NCI-H748 treated with DMSO at 0.1 percent for 48 hours (cell line): ENCODE results near the gene ROGDI.

Source experiments
- DNase-seq: peaks from one replicate; lab custom pipeline; 2025; lab: John Stamatoyannopoulos, UW

Gene ROGDI

GRCh38 chr16:4766875-4767628 is 35.4 kb downstream of the ROGDI start, which contains the start of gene ZNF500:
Gene ZNF500, minus strand, starts transcription at chr16:4767162. Its CDS starts 1,184 bp downstream, at chr16:4765978.
- peak; percentile 66 for DNase-seq

GRCh38 chr16:4765511-4766474 is 36.6 kb downstream of the ROGDI start:
- DNase-seq: no peak

- no peak for DNase-seq
These were observed 38.6 kb downstream of the ROGDI start for GRCh38 chr16:4763791-4764190.

- DNase-seq: no peak
These were observed 40.2 kb downstream of the ROGDI start for GRCh38 chr16:4762205-4762604.

GRCh38 chr16:4760221-4760910 is 42.1 kb downstream of the ROGDI start:
- no peak for DNase-seq

- no peak for DNase-seq
These were observed 46.7 kb downstream of the ROGDI start for GRCh38 chr16:4755687-4756086.

- DNase-seq: no peak
These were observed 47.6 kb downstream of the ROGDI start for GRCh38 chr16:4754865-4755264.

- no peak for DNase-seq
These were observed 49.2 kb downstream of the ROGDI start for GRCh38 chr16:4753227-4753626.

GRCh38 chr16:4752351-4753100 is 49.9 kb downstream of the ROGDI start:
- DNase-seq: no peak

- DNase-seq: no peak
These were observed 51.5 kb downstream of the ROGDI start for GRCh38 chr16:4750896-4751295.

GRCh38 chr16:4749700-4750257 is 52.7 kb downstream of the ROGDI start:
- no peak for DNase-seq

GRCh38 chr16:4748682-4749411 is 53.6 kb downstream of the ROGDI start:
- no peak for DNase-seq

GRCh38 chr16:4747906-4748681 is 54.3 kb downstream of the ROGDI start:
- no peak for DNase-seq

GRCh38 chr16:4746991-4747574 is 55.4 kb downstream of the ROGDI start:
- no peak for DNase-seq
